ENCODE results near the gene CRACDL.

DNA sequence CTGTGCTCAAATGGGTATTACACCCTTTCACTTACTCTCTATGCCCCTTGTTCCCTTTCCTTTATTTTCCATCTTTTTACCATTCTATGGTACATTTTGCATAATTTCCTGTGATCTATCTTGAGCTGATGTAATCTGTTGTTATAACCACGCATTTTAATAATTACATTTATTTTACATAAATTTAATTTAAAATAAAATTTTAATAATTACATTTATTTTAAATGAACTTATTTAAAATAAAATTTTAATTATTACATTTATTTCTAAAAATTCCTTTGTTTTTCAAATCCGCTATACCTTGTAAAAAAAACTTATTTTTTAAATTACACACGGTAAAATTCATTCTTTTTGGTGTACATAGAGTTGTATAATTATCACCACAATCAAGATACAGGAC, 93.9 kb downstream of the CRACDL start:
- TF ChIP-seq, protein P1, sequence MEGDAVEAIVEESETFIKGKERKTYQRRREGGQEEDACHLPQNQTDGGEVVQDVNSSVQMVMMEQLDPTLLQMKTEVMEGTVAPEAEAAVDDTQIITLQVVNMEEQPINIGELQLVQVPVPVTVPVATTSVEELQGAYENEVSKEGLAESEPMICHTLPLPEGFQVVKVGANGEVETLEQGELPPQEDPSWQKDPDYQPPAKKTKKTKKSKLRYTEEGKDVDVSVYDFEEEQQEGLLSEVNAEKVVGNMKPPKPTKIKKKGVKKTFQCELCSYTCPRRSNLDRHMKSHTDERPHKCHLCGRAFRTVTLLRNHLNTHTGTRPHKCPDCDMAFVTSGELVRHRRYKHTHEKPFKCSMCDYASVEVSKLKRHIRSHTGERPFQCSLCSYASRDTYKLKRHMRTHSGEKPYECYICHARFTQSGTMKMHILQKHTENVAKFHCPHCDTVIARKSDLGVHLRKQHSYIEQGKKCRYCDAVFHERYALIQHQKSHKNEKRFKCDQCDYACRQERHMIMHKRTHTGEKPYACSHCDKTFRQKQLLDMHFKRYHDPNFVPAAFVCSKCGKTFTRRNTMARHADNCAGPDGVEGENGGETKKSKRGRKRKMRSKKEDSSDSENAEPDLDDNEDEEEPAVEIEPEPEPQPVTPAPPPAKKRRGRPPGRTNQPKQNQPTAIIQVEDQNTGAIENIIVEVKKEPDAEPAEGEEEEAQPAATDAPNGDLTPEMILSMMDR (IDR thresholded peaks at IDR 0.05), result no peak
- no peak for TF ChIP-seq POLR2AphosphoS5 (IDR thresholded peaks at IDR 0.05; ENCODE audit: low read depth, low read length)
- TF ChIP-seq, protein P2, sequence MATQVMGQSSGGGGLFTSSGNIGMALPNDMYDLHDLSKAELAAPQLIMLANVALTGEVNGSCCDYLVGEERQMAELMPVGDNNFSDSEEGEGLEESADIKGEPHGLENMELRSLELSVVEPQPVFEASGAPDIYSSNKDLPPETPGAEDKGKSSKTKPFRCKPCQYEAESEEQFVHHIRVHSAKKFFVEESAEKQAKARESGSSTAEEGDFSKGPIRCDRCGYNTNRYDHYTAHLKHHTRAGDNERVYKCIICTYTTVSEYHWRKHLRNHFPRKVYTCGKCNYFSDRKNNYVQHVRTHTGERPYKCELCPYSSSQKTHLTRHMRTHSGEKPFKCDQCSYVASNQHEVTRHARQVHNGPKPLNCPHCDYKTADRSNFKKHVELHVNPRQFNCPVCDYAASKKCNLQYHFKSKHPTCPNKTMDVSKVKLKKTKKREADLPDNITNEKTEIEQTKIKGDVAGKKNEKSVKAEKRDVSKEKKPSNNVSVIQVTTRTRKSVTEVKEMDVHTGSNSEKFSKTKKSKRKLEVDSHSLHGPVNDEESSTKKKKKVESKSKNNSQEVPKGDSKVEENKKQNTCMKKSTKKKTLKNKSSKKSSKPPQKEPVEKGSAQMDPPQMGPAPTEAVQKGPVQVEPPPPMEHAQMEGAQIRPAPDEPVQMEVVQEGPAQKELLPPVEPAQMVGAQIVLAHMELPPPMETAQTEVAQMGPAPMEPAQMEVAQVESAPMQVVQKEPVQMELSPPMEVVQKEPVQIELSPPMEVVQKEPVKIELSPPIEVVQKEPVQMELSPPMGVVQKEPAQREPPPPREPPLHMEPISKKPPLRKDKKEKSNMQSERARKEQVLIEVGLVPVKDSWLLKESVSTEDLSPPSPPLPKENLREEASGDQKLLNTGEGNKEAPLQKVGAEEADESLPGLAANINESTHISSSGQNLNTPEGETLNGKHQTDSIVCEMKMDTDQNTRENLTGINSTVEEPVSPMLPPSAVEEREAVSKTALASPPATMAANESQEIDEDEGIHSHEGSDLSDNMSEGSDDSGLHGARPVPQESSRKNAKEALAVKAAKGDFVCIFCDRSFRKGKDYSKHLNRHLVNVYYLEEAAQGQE (IDR thresholded peaks at IDR 0.05; ENCODE audit: insufficient read depth in 1 of 2, low read depth in 2 of 2, low read length in 1 of 2), result no peak
- no peak for TF ChIP-seq TCF7L2 (IDR thresholded peaks at IDR 0.05; ENCODE audit: low read depth, low read length)

All from Panc1 (cell line).